Cardiac muscle cell (in vitro differentiated cells and primary cell): ENCODE measurements around the gene RND2. TPM values are rescaled to one million over a fixed set of nuclear protein-coding genes. Genes with fewer than 3 reads are reported as not detected.

Experiments used
- DNase-seq, 2 donors: peaks; one replicate each; pipeline versions ENCODE4 v3.0.0 to v3.0.0-alpha.2; 2010 to 2017; ENCODE audit warnings: low read depth in 1 of 2, low spot score in 1 of 2
- H3K27ac ChIP-seq: fragments of 200-600 bp; sonication (generic); 2 replicates; pipeline ENCODE4 v1.5.1; 2016
- H3K27me3 ChIP-seq: fragments of 200-600 bp; sonication (generic); 2 replicates; pipeline ENCODE4 v1.6.0; 2016; ENCODE audit warnings: control low read depth
- H3K36me3 ChIP-seq: fragments of 200-600 bp; sonication (generic); 2 replicates; pipeline ENCODE4 v1.5.1; 2016; ENCODE audit warnings: control low read depth
- H3K4me1 ChIP-seq: fragments of 200-600 bp; sonication (generic); 2 replicates; pipeline ENCODE4 v1.8.1; 2017; ENCODE audit warnings: low read depth, mild to moderate bottlenecking, mixed run types
- H3K4me3 ChIP-seq: fragments of 200-600 bp; sonication (generic); 2 replicates; pipeline ENCODE4 v1.5.1; 2016; ENCODE audit warnings: mild to moderate bottlenecking
- H3K9me3 ChIP-seq: fragments of 200-600 bp; sonication (generic); 2 replicates; pipeline ENCODE4 v1.5.1; 2017; ENCODE audit warnings: low read depth, mild to moderate bottlenecking, control low read depth
- CTCF ChIP-seq: IDR thresholded peaks from 2 replicates; pipeline ENCODE4 v1.5.1; 2012; ENCODE audit warnings: low read depth, mild to moderate bottlenecking, low read length
- polyA plus RNA-seq: library from polyadenylated mRNA; unstranded; fragments of >200 nt; fragmentation: Nextera tagmentation; extraction: Ambion mirVana; gene quantifications from 2 replicates; pipeline ENCODE4 v1.2.1, GENCODE V29; 2016
- total RNA-seq: library from RNA; depleted of rRNA; stranded (reverse); fragments of >200 nt; gene quantifications from 2 replicates; pipeline ENCODE4 v1.2.3, GENCODE V29; 2016

The RND2 gene
- total and polyA plus RNA-seq, 2 experiments from 2014 or later = 18.5 to 23.1 TPM

GRCh38 chr17:43027091-43028032 is 2.3 kb downstream of the RND2 start:
- Histone ChIP-seq H3K4me3 (no peak overlapping the region), H3K27ac (no peak overlapping the region), H3K36me3 (no peaks in the 10 kb centered on the region), H3K27me3 (no peaks in the 10 kb centered on the region), H3K4me1 (peaks cover 3% of the 10 kb centered on the region), H3K9me3 (no peaks in the 10 kb centered on the region)
- DNase-seq = no peak
- no peak for TF ChIP-seq CTCF

GRCh38 chr17:43028221-43028861 is 3.3 kb downstream of the RND2 start:
- Histone ChIP-seq H3K27me3 (no peaks in the 10 kb centered on the region), H3K36me3 (no peaks in the 10 kb centered on the region), H3K9me3 (no peaks in the 10 kb centered on the region), H3K4me1 (peaks cover 2% of the 10 kb centered on the region), H3K27ac (no peak overlapping the region), H3K4me3 (no peak overlapping the region)
- DNase-seq = no peak
- TF ChIP-seq CTCF = no peak

GRCh38 chr17:43030137-43030767 is 5.2 kb downstream of the RND2 start:
- Histone ChIP-seq H3K9me3 (no peaks in the 10 kb centered on the region), H3K27ac (no peak overlapping the region), H3K4me3 (no peak overlapping the region), H3K36me3 (no peaks in the 10 kb centered on the region), H3K4me1 (peaks cover 21% of the 10 kb centered on the region), H3K27me3 (no peaks in the 10 kb centered on the region)
- TF ChIP-seq CTCF = no peak
- DNase-seq = no peak

GRCh38 chr17:43031666-43032065 is 6.6 kb downstream of the RND2 start:
- no peak for DNase-seq
- Histone ChIP-seq H3K4me3 (no peak overlapping the region), H3K9me3 (no peaks in the 10 kb centered on the region), H3K36me3 (no peaks in the 10 kb centered on the region), H3K27me3 (no peaks in the 10 kb centered on the region), H3K27ac (no peak overlapping the region), H3K4me1 (peaks cover 28% of the 10 kb centered on the region)
- no peak for TF ChIP-seq CTCF

- no peak for TF ChIP-seq CTCF
- peaks cover 28% of the 10 kb centered on the region for H3K4me1 ChIP-seq
- no peak overlapping the region for H3K4me3 ChIP-seq
- H3K36me3 ChIP-seq = no peaks in the 10 kb centered on the region
- no peaks in the 10 kb centered on the region for H3K9me3 ChIP-seq
- peak in 1 of 2 donors; percentile 54 for DNase-seq
- peak overlapping the region; percentile 71 for H3K27ac ChIP-seq
- no peaks in the 10 kb centered on the region for H3K27me3 ChIP-seq
Measured at GRCh38 chr17:43033948-43034881, 9.2 kb downstream of the RND2 start.
